ENCODE measurements around the gene FREM2. TPM values are rescaled to one million over a fixed set of nuclear protein-coding genes. Genes with fewer than 3 reads are reported as not detected.

The FREM2 gene
- total RNA-seq, 1 donor from 2014 or later = 0.54 TPM

- Mint-ChIP-seq H3K27me3 (ENCODE audit: unreplicated experiment) (no peaks in the 10 kb centered on the region), H3K4me1 (ENCODE audit: low read depth, unreplicated experiment) (peaks cover 3% of the 10 kb centered on the region), H3K36me3 (ENCODE audit: unreplicated experiment) (no peaks in the 10 kb centered on the region), H3K4me3 (ENCODE audit: unreplicated experiment) (no peak overlapping the region), H3K9me3 (ENCODE audit: unreplicated experiment) (no peaks in the 10 kb centered on the region), H3K27ac (ENCODE audit: unreplicated experiment) (no peak overlapping the region)
- DNase-seq = no peak
- TF ChIP-seq CTCF (IDR thresholded peaks at IDR 0.05; ENCODE audit: partially characterized antibody, unreplicated experiment) = no peak
Observed at GRCh38 chr13:38787550-38787949, 100.7 kb downstream of the FREM2 start.

- TF ChIP-seq CTCF (IDR thresholded peaks at IDR 0.05; ENCODE audit: partially characterized antibody, unreplicated experiment) = no peak
- H3K4me3 Mint-ChIP-seq (ENCODE audit: unreplicated experiment) = no peak overlapping the region
- no peak overlapping the region for H3K27ac Mint-ChIP-seq (ENCODE audit: unreplicated experiment)
- H3K9me3 Mint-ChIP-seq (ENCODE audit: unreplicated experiment) = peaks cover 4% of the 10 kb centered on the region
- peaks cover 6% of the 10 kb centered on the region for H3K36me3 Mint-ChIP-seq (ENCODE audit: unreplicated experiment)
- no peaks in the 10 kb centered on the region for H3K4me1 Mint-ChIP-seq (ENCODE audit: low read depth, unreplicated experiment)
- DNase-seq = no peak
- no peaks in the 10 kb centered on the region for H3K27me3 Mint-ChIP-seq (ENCODE audit: unreplicated experiment)
Observed at GRCh38 chr13:38796890-38797289, 110.0 kb downstream of the FREM2 start.

- Mint-ChIP-seq H3K9me3 (ENCODE audit: unreplicated experiment) (peaks cover 4% of the 10 kb centered on the region), H3K36me3 (ENCODE audit: unreplicated experiment) (peaks cover 6% of the 10 kb centered on the region), H3K27ac (ENCODE audit: unreplicated experiment) (no peak overlapping the region), H3K27me3 (ENCODE audit: unreplicated experiment) (no peaks in the 10 kb centered on the region), H3K4me1 (ENCODE audit: low read depth, unreplicated experiment) (no peaks in the 10 kb centered on the region), H3K4me3 (ENCODE audit: unreplicated experiment) (no peak overlapping the region)
- no peak for TF ChIP-seq CTCF (IDR thresholded peaks at IDR 0.05; ENCODE audit: partially characterized antibody, unreplicated experiment)
- no peak for DNase-seq
Observed at GRCh38 chr13:38803531-38803930, 116.7 kb downstream of the FREM2 start.

DNA sequence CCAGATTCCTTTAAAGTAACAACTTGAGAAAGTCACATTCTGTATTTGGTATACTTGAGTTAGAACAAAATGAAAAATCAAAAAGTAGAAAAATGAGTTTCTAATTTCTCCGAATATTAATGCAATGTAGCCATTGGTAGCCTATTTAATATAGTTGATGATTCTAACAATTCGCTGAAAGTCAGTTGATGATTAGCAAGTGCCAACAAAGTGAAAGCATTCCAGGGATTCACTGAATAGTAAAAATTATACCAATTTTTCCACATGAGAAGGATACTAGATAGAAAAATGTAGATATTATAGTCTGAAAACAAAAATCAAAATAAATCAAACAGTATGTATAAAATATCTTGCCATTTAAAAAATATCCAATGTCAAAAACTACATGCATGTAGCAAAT is 117.2 kb downstream of the FREM2 start:
- no peaks in the 10 kb centered on the region for H3K27me3 Mint-ChIP-seq (ENCODE audit: unreplicated experiment)
- H3K9me3 Mint-ChIP-seq (ENCODE audit: unreplicated experiment) = peaks cover 4% of the 10 kb centered on the region
- no peaks in the 10 kb centered on the region for H3K4me1 Mint-ChIP-seq (ENCODE audit: low read depth, unreplicated experiment)
- no peak for TF ChIP-seq CTCF (IDR thresholded peaks at IDR 0.05; ENCODE audit: partially characterized antibody, unreplicated experiment)
- DNase-seq = no peak
- H3K36me3 Mint-ChIP-seq (ENCODE audit: unreplicated experiment) = peaks cover 9% of the 10 kb centered on the region
- H3K4me3 Mint-ChIP-seq (ENCODE audit: unreplicated experiment) = no peak overlapping the region
- H3K27ac Mint-ChIP-seq (ENCODE audit: unreplicated experiment) = no peak overlapping the region

DNA sequence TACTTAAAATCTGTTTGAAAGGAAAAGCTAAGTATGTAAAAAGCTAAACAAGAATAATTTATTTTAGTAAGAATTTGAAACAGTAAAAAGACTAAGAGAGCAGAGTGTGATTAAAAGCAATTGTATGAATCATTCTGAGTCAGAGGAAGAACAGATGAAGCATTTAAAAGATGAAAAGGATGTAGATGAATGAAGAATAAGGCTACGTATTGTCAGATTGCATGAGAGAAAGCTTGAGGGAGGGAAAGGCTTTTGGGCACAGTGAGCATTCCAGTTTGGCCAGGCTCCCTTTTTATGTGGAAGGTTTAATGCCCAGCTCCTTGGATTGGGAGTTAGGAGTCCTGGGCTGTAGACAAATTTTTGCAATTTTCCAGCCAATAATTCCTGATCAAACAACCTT is 117.7 kb downstream of the FREM2 start:
- H3K4me1 Mint-ChIP-seq (ENCODE audit: low read depth, unreplicated experiment) = no peaks in the 10 kb centered on the region
- no peaks in the 10 kb centered on the region for H3K27me3 Mint-ChIP-seq (ENCODE audit: unreplicated experiment)
- H3K4me3 Mint-ChIP-seq (ENCODE audit: unreplicated experiment) = no peak overlapping the region
- no peak for TF ChIP-seq CTCF (IDR thresholded peaks at IDR 0.05; ENCODE audit: partially characterized antibody, unreplicated experiment)
- peaks cover 4% of the 10 kb centered on the region for H3K9me3 Mint-ChIP-seq (ENCODE audit: unreplicated experiment)
- no peak for DNase-seq
- no peak overlapping the region for H3K27ac Mint-ChIP-seq (ENCODE audit: unreplicated experiment)
- H3K36me3 Mint-ChIP-seq (ENCODE audit: unreplicated experiment) = peaks cover 14% of the 10 kb centered on the region
